Measurements from ENCODE around the gene DCAF11.
"Not testable (repeated sequence)": the region's sequence is repeated elsewhere in the genome, so short reads cannot be mapped to it uniquely, and the experiment has no call there.

Gene DCAF11

GRCh38 chr14:24096545-24097181 lies 17.9 kb upstream of the DCAF11 start:
- no peak for DNase-seq (ENCODE audit: low read depth)

DNA sequence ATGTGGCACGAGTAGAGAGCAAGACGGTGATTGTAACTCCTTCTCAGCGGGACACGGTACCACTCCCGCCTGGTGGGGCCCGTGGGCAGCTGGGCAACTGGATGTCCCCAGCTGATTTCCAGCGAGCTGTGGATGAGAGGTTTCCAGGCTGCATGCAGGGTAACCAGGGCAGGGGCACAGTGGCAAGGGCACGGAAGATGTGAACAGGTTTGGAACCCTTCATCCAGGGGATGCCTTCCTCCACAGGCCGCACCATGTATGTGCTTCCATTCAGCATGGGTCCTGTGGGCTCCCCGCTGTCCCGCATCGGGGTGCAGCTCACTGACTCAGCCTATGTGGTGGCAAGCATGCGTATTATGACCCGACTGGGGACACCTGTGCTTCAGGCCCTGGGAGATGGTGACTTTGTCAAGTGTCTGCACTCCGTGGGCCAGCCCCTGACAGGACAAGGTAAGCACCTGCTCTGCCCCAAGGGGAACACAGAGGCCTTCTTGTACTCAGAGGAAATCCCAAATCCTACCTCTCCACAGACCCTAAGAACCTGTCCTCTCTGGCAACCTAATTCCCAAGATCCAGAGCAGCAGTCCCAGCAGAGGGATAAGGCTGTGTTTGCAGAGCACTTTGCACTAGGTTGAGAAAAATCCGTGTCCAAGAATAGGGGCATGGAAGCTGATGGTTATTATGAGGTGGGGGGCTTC lies 16.2 kb upstream of the DCAF11 start:
- DNase-seq (ENCODE audit: low read depth): no peak

GRCh38 chr14:24098927-24099813 lies 15.4 kb upstream of the DCAF11 start:
- DNase-seq (ENCODE audit: low read depth): no peak

- DNase-seq (ENCODE audit: low read depth): no peak
Observed at GRCh38 chr14:24100197-24100981, 14.2 kb upstream of the DCAF11 start.

GRCh38 chr14:24100982-24101494 lies 13.5 kb upstream of the DCAF11 start:
- DNase-seq (ENCODE audit: low read depth): no peak

DNA sequence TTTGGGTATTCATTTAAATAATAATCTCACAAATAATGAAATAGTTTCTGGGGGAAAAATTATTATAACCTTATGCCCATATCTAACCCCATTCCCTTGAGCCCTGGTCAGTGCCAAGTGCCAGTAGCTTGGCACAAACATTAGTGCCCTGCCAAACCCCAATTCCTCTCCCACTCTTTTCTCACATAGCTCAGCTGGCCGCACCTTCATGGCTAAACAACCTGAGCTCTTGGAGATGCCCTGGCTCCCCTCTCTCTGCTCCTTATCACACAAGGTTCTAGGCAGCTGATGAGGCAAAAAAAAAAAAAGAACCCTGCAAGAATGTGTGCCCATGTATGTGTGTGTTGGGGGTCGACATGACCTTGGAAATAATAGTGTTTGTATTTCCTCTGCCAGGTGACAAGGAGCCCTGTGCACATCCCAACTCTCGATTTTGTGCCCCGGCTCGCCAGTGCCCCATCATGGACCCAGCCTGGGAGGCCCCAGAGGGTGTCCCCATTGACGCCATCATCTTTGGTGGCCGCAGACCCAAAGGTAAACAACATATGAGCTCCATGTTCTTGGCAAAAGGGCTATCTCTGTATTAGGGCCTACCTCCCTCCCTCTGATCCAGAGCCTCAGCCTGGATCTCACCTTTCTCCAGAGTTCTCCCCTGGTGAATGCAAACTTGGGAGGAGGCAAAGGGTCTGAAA lies 12.1 kb upstream of the DCAF11 start:
- no peak for DNase-seq (ENCODE audit: low read depth)

GRCh38 chr14:24103451-24103850 lies 11.1 kb upstream of the DCAF11 start:
- DNase-seq (ENCODE audit: low read depth): no peak

GRCh38 chr14:24105609-24106239 lies 8.9 kb upstream of the DCAF11 start:
- DNase-seq (ENCODE audit: low read depth): not testable (repeated sequence)

DNA sequence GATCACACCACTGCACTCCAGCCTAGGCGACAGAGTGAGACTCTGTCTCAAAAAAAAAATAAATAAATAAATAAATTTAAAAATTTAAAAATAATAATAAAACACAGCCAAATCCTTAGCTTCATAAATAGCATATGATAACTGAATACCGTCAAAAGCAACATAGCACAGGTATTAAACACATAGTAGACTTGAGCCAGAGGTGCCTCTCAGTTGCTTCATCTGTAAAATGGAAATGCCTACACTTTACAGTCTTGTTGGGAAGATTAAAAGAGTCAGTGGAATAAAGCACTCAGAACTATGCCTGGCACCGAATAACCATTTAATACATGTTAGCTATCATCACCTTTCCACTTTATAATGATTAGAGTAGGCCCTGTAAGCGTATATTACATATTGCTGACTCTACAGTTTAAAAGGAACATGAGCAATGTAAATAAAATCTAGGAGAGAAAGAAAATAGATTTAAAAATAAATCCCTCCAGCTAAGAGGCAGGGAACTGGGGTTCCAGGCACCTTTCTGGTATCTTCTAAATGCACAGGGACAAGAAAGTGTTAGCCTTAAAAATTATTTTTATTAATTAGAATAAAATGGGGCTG lies 7.8 kb upstream of the DCAF11 start:
- no peak for DNase-seq (ENCODE audit: low read depth)

DNA sequence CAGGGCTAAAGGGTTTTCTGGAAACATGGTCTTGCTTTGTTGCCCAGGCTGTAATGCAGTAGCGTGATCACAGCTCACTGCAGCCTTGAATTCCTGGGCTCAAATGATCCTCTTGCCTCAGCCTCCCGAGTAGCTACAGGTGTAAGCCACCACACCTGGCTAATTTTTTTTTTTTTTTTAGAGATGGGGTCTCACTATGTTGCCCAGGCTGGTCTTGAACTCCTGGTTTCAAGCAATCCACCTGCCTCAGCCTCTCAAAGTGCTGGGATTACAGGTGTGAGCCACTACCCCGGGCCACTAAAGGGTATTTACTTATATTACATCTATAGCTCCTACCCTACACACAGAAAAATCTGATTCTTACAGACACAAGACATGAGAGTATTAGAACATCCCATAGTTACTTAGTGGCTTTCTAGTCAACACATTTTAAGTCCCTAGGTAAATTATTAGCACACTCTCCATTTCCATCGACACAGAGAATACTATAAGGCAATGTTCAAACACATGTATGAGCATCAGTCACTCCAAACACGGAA lies 6.2 kb upstream of the DCAF11 start:
- no peak for DNase-seq (ENCODE audit: low read depth)

- no peak for DNase-seq (ENCODE audit: low read depth)
Observed at GRCh38 chr14:24110060-24110459, 4.5 kb upstream of the DCAF11 start.

DNA sequence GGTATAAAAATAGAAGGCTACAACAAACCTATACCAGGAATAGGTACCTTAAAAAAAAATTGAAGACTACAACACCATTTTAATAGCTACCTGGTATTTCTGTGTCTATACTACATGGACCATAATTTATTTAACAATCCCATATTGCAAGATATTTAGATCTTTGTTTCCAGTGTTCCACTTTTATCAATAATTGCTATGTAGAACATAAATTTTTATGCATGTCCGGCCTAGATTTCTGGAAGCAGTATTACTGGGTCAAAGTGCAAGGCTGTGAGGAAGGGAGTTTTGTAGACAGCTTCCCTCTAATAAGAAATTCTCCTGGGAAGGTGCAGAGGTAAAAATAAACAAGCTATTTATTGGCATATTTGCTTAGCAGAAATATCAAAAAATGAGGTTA lies 4.1 kb upstream of the DCAF11 start:
- DNase-seq (ENCODE audit: low read depth): no peak

GRCh38 chr14:24113379-24113800 lies 1.2 kb upstream of the DCAF11 start:
- DNase-seq (ENCODE audit: low read depth): no peak

- peak; percentile 52 for DNase-seq (ENCODE audit: low read depth)
Observed at GRCh38 chr14:24113801-24114531, 611 bp upstream of the DCAF11 start.

- no peak for DNase-seq (ENCODE audit: low read depth)
Observed at GRCh38 chr14:24115422-24116127, 998 bp downstream of the DCAF11 start.

DNA sequence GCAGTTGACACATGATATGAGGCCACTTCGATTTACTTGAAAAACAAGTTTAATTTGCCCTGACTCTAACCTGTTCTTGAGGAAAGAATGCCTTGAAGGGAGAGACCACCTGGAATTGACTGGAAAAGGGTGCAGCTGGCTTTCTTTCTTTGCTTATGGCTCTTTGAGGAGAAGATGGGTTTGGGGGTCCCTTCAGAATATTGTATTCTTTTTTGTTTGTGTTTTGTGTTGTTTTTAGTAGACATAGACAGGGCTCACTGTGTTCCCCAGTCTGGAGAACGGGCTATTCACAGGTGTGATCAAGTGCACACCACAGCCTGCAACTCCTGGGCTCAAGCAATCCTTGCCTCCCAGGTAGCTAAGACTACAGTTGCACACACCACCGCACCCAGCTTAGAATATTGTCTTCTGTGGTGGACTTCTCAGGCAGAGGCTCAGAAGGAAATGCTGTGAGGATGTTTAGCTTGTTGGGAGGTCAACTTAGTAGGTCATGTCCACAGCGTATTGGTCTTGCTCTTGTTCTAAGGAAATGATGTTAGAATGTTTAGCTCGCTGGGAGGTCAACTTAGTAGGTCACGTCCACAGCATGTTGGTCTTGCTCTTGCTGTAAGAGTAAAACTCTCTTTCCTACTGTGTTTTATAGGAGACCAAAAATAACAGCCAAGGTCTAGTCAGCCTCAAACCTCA lies 1.7 kb downstream of the DCAF11 start:
- no peak for DNase-seq (ENCODE audit: low read depth)

- no peak for DNase-seq (ENCODE audit: low read depth)
Observed at GRCh38 chr14:24117179-24117578, 2.6 kb downstream of the DCAF11 start.

GRCh38 chr14:24119691-24120090 lies 5.1 kb downstream of the DCAF11 start:
- no peak for DNase-seq (ENCODE audit: low read depth)

Data from stimulated activated CD8-positive, alpha-beta memory T cell treated with anti-CD3 and anti-CD28 coated beads, Interleukin-15, amount 100 ng/mL, for 1 hour (primary cell).